GM10847 (cell line): ENCODE measurements around the gene FAM120C.

ENCODE experiments used
- POLR2A ChIP-seq: IDR thresholded peaks from 2 replicates; pipeline ENCODE4 v1.6.1; 2011; ENCODE audit not compliant: insufficient read length; ENCODE audit errors: extremely low read depth

FAM120C gene

DNA sequence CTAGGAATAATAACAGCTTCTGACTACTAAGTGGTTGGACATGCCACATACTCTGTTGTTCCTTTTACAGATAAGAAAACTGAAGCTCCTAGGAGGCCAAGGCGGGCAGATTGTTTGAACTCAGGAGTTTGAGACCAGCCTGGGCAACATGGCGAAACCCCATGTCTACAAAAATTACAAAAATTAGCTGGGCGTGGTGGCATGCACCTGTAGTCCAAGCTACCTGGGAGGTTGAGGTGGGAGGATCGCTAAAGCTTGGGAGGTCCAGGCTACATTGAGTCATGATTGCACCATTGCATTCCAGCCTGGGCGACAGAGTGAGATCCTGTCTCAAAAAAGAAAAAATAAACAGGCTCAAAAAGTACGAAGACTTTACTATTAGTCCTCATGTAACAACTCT, 108.2 kb downstream of the FAM120C start:
- TF ChIP-seq POLR2A: no peak

DNA sequence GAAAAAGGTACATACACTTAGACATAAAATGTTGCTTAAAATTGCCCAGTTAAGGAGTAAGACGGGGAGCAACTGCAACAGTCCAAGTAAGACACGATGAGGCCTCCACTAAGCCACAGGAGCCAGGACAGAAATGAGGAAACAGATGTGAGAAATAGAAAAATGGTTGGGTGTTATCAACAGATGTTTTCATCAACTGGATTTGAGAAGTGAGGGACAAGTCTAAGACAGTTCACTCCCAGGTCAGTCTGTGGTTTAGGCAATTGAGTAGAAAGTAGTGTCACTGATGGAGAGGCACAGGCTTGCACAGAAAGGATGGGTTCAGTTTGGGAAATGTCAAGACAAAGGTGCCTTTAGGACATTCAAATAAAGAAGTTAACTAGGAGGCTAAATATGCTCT, 115.3 kb downstream of the FAM120C start:
- TF ChIP-seq POLR2A: no peak

DNA sequence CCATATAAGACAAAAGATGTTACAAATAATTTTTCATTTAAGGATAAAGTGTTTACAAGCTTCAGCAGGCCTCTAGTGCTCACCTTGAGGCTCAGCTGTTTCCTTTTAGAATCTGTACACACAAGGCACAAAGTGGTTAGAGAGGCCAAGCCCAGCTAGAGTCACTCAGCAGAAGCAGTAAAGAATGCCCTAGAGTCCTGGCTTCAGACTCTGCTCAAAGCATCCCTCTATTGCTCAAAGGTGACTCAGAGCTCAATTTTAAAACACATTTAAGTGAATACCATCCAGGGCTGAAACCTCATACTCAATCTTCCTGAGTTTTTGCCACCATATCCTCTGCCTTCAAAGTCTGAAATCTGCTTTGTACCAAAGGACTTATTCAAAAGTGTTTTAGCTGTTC, 116.2 kb downstream of the FAM120C start:
- TF ChIP-seq POLR2A: no peak

GRCh38 chrX:54064564-54064963, 118.5 kb downstream of the FAM120C start:
- no peak for TF ChIP-seq POLR2A

GRCh38 chrX:54063361-54063760, 119.7 kb downstream of the FAM120C start:
- TF ChIP-seq POLR2A: no peak

GRCh38 chrX:54049801-54050200, 133.3 kb downstream of the FAM120C start:
- no peak for TF ChIP-seq POLR2A

GRCh38 chrX:54048412-54048811, 134.6 kb downstream of the FAM120C start:
- TF ChIP-seq POLR2A: no peak

GRCh38 chrX:54045563-54046228, 137.4 kb downstream of the FAM120C start:
- no peak for TF ChIP-seq POLR2A

- TF ChIP-seq POLR2A: no peak
These were observed 138.1 kb downstream of the FAM120C start for GRCh38 chrX:54044877-54045338.

DNA sequence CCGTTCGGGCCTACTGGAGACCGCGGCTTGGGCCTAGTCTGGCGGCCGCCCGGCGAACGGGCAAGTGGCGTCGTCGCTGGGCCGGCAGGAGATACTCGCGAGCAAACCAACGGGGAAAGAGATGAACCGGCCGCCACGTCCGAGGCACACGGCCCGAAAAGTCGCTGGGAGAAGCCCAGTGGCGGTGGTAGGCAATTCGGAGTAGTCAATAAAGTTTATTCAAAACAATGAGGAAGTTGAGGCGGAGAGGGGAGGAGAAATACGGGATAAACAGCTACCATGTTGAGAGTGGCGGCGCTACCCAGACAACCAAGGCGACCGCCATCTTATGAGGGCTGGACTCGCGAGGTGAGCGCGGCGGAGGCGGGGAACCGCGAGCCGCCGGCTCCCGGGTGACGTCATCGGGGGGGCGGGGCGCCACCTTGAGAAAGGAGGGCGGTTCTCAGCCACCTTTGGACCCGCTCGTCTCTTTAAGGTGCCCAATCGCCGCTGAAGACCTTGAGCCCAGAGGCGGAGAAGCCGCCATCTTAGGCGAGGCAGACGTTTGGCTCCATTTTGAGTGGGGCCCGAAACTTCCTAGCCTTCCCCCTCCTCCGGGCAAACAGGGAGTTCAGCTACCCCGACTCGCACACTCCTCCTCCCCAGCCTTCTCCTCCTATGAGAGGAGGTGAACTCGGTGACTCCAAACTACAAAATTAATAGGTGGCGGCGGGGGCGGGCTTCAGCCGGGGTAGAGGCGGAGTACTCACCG, 138.8 kb downstream of the FAM120C start, which contains the start of gene PHF8:
Gene PHF8 (minus strand): TSS at position 348 of the 751 bp plus-strand sequence. CDS start 1,745 bp downstream, outside the sequence.
- no peak for TF ChIP-seq POLR2A

GRCh38 chrX:54043541-54044125, 139.4 kb downstream of the FAM120C start:
- TF ChIP-seq POLR2A: peak; percentile 22

GRCh38 chrX:54043056-54043455, 140.0 kb downstream of the FAM120C start:
- TF ChIP-seq POLR2A: no peak

DNA sequence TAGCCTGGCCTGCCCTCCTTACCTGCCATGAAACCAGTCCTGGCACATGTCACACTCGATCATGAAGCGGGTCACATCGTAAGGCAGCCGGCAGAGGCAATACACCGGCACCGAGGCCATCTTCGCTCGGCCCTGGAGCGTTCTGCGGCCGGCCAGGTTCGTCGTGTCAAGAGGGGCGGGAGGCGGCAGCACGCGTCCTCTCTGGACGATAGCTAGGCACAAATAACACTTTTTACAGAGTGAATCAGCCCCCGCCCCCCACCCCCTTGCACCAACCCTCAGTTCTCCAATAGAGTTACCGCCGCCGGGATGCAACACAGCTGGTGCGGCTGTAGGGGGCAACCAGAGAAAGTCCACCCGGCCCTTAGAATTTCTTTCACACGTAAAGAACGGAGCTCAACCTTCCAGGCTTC, 140.4 kb downstream of the FAM120C start:
- no peak for TF ChIP-seq POLR2A

DNA sequence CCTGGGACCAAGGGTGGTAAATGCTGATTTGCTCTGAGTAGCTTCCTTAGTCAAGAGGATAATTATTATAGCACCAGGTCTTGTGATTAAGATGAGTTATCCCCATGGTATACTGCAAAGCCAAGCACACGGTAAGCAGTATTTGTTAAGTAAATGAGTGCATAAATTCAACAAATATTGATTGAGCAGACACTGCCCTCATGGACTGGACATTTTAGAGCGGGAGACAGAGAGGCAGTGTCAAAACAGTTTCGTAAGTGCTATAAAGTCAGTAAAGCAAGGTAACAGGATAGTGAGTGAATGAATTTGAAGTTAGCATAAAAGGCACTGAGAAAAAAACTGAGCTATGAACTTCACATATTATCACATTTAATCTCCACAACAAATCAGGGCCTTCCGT, 152.7 kb downstream of the FAM120C start:
- no peak for TF ChIP-seq POLR2A

DNA sequence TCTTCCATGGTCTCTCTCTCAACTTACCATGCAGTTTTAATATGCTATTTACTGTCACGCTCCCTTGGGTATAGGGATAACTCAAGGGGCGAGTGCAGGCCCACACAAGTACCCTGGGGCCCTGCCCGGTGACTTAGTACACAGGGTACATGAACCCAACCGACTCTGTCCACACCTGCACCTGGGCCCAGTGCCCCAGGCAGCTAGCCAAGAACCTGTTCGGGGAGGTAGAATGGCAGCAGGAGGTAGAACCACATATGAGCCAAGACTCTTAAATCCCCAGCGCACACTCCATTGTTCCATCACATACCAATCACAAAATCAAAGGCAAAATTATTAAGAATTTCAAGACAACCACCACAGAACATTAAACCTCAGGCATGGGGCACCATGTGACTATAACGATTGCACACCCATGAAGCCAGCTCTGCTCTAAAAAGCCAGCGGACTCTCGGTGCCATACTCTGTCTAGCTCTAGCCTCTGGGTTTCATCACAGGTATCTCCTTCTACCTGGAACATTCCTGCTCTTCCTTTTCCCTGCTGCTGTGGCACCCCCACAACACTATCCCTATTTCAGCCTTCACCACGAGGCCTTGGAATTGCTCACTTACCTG, 153.4 kb downstream of the FAM120C start:
- no peak for TF ChIP-seq POLR2A

DNA sequence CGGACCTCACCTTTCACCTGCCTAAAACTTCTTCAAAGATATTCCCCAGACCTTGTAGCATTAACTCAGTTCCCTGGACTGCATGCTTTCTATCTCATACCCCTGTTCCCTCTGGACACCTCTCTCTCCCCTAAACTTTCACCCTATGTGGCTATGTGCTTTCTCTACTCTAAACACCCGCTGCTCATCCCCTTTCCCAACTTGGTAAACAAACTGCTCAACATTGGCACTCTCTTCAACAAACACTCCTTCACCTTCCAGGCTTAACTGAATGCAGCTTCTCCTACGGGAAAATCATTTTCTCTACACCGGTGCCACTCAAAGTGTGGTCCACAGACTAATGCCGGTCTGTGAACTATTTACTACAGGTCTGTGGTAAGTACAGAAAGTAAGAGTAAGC, 158.7 kb downstream of the FAM120C start:
- TF ChIP-seq POLR2A: no peak
